NCI-H2196 treated with DMSO at 0.1 percent for 48 hours (cell line): ENCODE results near the gene MMS22L.
"Not testable (repeated sequence)": the region's sequence is repeated elsewhere in the genome, so short reads cannot be mapped to it uniquely, and the experiment has no call there.

Source experiments
- DNase-seq: peaks from one replicate; lab custom pipeline; 2025; ENCODE audit not compliant: unreplicated experiment; lab: John Stamatoyannopoulos, UW

Gene MMS22L

GRCh38 chr6:97231911-97232310 is 51.1 kb downstream of the MMS22L start:
- no peak for DNase-seq

- DNase-seq: no peak
Observed at GRCh38 chr6:97222903-97223302, 60.1 kb downstream of the MMS22L start.

- no peak for DNase-seq
Observed at GRCh38 chr6:97218912-97219311, 64.1 kb downstream of the MMS22L start.

GRCh38 chr6:97215157-97215769 is 67.8 kb downstream of the MMS22L start:
- DNase-seq: no peak

GRCh38 chr6:97214671-97215070 is 68.3 kb downstream of the MMS22L start:
- no peak for DNase-seq

GRCh38 chr6:97207383-97207782 is 75.6 kb downstream of the MMS22L start:
- no peak for DNase-seq

GRCh38 chr6:97205966-97206365 is 77.0 kb downstream of the MMS22L start:
- DNase-seq: no peak

GRCh38 chr6:97203343-97203742 is 79.7 kb downstream of the MMS22L start:
- no peak for DNase-seq

GRCh38 chr6:97198046-97198565 is 84.9 kb downstream of the MMS22L start:
- no peak for DNase-seq

- DNase-seq: peak; percentile 1
Observed at GRCh38 chr6:97195117-97195516, 87.9 kb downstream of the MMS22L start.

- no peak for DNase-seq
Observed at GRCh38 chr6:97189767-97190166, 93.2 kb downstream of the MMS22L start.

- no peak for DNase-seq
Observed at GRCh38 chr6:97187951-97188350, 95.1 kb downstream of the MMS22L start.

- DNase-seq: peak; percentile 4
Observed at GRCh38 chr6:97186416-97186999, 96.5 kb downstream of the MMS22L start.

GRCh38 chr6:97177905-97178304 is 105.1 kb downstream of the MMS22L start:
- DNase-seq: no peak

- no peak for DNase-seq
Observed at GRCh38 chr6:97176468-97176867, 106.5 kb downstream of the MMS22L start.

- no peak for DNase-seq
Observed at GRCh38 chr6:97175806-97176205, 107.2 kb downstream of the MMS22L start.

- no peak for DNase-seq
Observed at GRCh38 chr6:97174471-97174870, 108.5 kb downstream of the MMS22L start.

GRCh38 chr6:97160280-97160679 is 122.7 kb downstream of the MMS22L start:
- no peak for DNase-seq

GRCh38 chr6:97155447-97155846 is 127.6 kb downstream of the MMS22L start:
- DNase-seq: not testable (repeated sequence)

- no peak for DNase-seq
Observed at GRCh38 chr6:97154015-97154414, 129.0 kb downstream of the MMS22L start.

- no peak for DNase-seq
Observed at GRCh38 chr6:97151601-97152000, 131.4 kb downstream of the MMS22L start.

GRCh38 chr6:97150932-97151331 is 132.1 kb downstream of the MMS22L start:
- no peak for DNase-seq

- no peak for DNase-seq
Observed at GRCh38 chr6:97147421-97147820, 135.6 kb downstream of the MMS22L start.
